Activated CD4-positive, alpha-beta T cell treated with anti-CD3 and anti-CD28 coated beads for 36 hours (primary cell): Measurements from ENCODE around the gene WDR35. TPM values are rescaled to one million over a fixed set of nuclear protein-coding genes. Genes with fewer than 3 reads are reported as not detected.

ENCODE experiments used
- total RNA-seq, 2 experiments: library from RNA; stranded (reverse); gene quantifications; one replicate each; pipeline ENCODE4 v1.2.3, GENCODE V29; 2021

The WDR35 gene
- total RNA-seq, 2 experiments from 2014 or later, result 6.2 to 7.4 TPM

Other genes with a start within 250 kb of the WDR35 start
- gene TTC32, start 88.1 kb downstream of the WDR35 start, total RNA-seq, result 10 to 100 TPM in 1 of 2 experiments, 1 to 10 TPM in 1; 8.8 to 15.7 TPM
- gene MATN3, start 22.6 kb upstream of the WDR35 start, total RNA-seq, result not detected
- gene LAPTM4A, start 61.5 kb upstream of the WDR35 start, total RNA-seq, result 10 to 100 TPM; 22.5 to 41.9 TPM
- under 1 TPM in 1 of 2 experiments, not detected in 1; 0.23 TPM for gene SDC1, start 235.0 kb upstream of the WDR35 start, total RNA-seq